Measurements from ENCODE around the gene ATXN10.

ATXN10 gene

GRCh38 chr22:45830531-45831245, 159.1 kb downstream of the ATXN10 start:
- DNase-seq (ENCODE audit: low read depth in 2 of 2) = no peak

- DNase-seq (ENCODE audit: low read depth in 2 of 2) = no peak
Measured at GRCh38 chr22:45831394-45831793, 159.8 kb downstream of the ATXN10 start.

GRCh38 chr22:45832180-45832579, 160.5 kb downstream of the ATXN10 start:
- DNase-seq (ENCODE audit: low read depth in 2 of 2) = no peak

GRCh38 chr22:45832959-45833580, 161.4 kb downstream of the ATXN10 start:
- no peak for DNase-seq (ENCODE audit: low read depth in 2 of 2)

GRCh38 chr22:45833613-45834012, 162.0 kb downstream of the ATXN10 start:
- DNase-seq (ENCODE audit: low read depth in 2 of 2) = no peak

- no peak for DNase-seq (ENCODE audit: low read depth in 2 of 2)
Measured at GRCh38 chr22:45834241-45834640, 162.6 kb downstream of the ATXN10 start.

GRCh38 chr22:45834795-45835194, 163.2 kb downstream of the ATXN10 start:
- no peak for DNase-seq (ENCODE audit: low read depth in 2 of 2)

- no peak for DNase-seq (ENCODE audit: low read depth in 2 of 2)
Measured at GRCh38 chr22:45836418-45837169, 165.0 kb downstream of the ATXN10 start.

- no peak for DNase-seq (ENCODE audit: low read depth in 2 of 2)
Measured at GRCh38 chr22:45837508-45837907, 165.9 kb downstream of the ATXN10 start.

GRCh38 chr22:45838305-45838887, 166.8 kb downstream of the ATXN10 start:
- DNase-seq (ENCODE audit: low read depth in 2 of 2) = no peak

- DNase-seq (ENCODE audit: low read depth in 2 of 2) = no peak
Measured at GRCh38 chr22:45840483-45840882, 168.8 kb downstream of the ATXN10 start.

- no peak for DNase-seq (ENCODE audit: low read depth in 2 of 2)
Measured at GRCh38 chr22:45842291-45842991, 170.8 kb downstream of the ATXN10 start.

- no peak for DNase-seq (ENCODE audit: low read depth in 2 of 2)
Measured at GRCh38 chr22:45843031-45843430, 171.4 kb downstream of the ATXN10 start.

- no peak for DNase-seq (ENCODE audit: low read depth in 2 of 2)
Measured at GRCh38 chr22:45843986-45844385, 172.4 kb downstream of the ATXN10 start.

GRCh38 chr22:45845076-45845487, 173.4 kb downstream of the ATXN10 start:
- no peak for DNase-seq (ENCODE audit: low read depth in 2 of 2)

- DNase-seq (ENCODE audit: low read depth in 2 of 2) = no peak
Measured at GRCh38 chr22:45846952-45847351, 175.3 kb downstream of the ATXN10 start.

- DNase-seq (ENCODE audit: low read depth in 2 of 2) = no peak
Measured at GRCh38 chr22:45848904-45849303, 177.3 kb downstream of the ATXN10 start.

GRCh38 chr22:45852826-45853225, 181.2 kb downstream of the ATXN10 start:
- DNase-seq (ENCODE audit: low read depth in 2 of 2) = no peak

- no peak for DNase-seq (ENCODE audit: low read depth in 2 of 2)
Measured at GRCh38 chr22:45855961-45856360, 184.3 kb downstream of the ATXN10 start.

- no peak for DNase-seq (ENCODE audit: low read depth in 2 of 2)
Measured at GRCh38 chr22:45857519-45857918, 185.9 kb downstream of the ATXN10 start.

GRCh38 chr22:45859231-45860161, 187.9 kb downstream of the ATXN10 start:
- no peak for DNase-seq (ENCODE audit: low read depth in 2 of 2)
